ENCODE data around the gene FRRS1L.

- no peak for TF ChIP-seq REST (IDR thresholded peaks at IDR 0.05; ENCODE audit: low read depth)
- no peak for TF ChIP-seq USF1 (IDR thresholded peaks at IDR 0.05)
- no peak for TF ChIP-seq TCF12 (IDR thresholded peaks at IDR 0.05; ENCODE audit: low read depth)
- no peak for TF ChIP-seq CREB1 (IDR thresholded peaks at IDR 0.05; ENCODE audit: low read depth)
These were observed 22.0 kb downstream of the FRRS1L start for GRCh38 chr9:109145051-109145450.

Data from Ishikawa (cell line).